ENCODE results near the gene SH3RF3.

Gene SH3RF3

DNA sequence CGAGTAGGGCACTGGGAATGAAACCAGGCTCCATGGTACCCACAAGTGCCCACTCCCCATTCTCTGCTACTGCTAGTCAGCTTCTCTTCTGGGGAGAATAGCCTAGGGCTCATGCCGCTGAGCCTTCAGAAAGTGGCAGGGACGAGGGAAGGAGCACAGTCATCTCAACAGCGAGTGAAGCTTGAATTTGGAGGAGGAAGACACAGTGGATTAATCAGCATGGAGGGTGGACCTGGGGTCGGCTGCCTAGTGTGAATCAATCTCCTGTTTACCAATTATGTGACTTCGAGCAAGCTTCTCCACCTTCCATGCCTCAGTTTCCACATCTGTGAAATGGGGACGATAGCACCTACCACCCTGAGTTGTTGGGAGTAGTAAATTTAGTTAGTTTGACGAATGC is 327.8 kb downstream of the SH3RF3 start:
- peaks cover 4% of the 10 kb centered on the region for H3K27me3 Mint-ChIP-seq (ENCODE audit: low read depth, poor library complexity)
- H3K9me3 Mint-ChIP-seq: no peaks in the 10 kb centered on the region
- TF ChIP-seq CTCF (IDR thresholded peaks at IDR 0.05): no peak
- H3K27ac Mint-ChIP-seq: no peak overlapping the region
- H3K36me3 Mint-ChIP-seq (ENCODE audit: low read depth): peaks cover 7% of the 10 kb centered on the region
- peaks cover 38% of the 10 kb centered on the region for H3K4me1 Mint-ChIP-seq
- no peak overlapping the region for H3K4me3 Mint-ChIP-seq
- DNase-seq: no peak

DNA sequence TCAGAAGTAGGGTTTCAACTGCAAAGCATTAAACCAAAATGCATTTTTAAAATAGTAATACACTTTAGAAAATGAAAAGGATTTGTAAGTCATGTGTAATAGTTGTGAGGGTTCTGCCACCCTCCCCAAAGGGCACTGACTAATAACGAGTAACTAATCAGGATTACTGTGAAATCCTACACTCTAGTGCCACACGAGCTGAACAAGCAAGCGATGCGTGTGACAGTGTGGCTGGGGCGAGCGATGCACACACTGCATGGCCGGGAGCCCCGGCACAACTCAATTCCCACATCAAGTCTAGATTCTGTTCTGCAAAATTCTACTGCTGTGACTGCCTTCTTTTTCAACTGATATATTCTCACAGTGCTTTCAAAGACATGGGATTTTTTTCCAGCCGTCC is 328.4 kb downstream of the SH3RF3 start:
- Mint-ChIP-seq H3K27ac (peak overlapping the region; percentile 82), H3K4me1 (peaks cover 32% of the 10 kb centered on the region), H3K36me3 (ENCODE audit: low read depth) (peaks cover 7% of the 10 kb centered on the region), H3K27me3 (ENCODE audit: low read depth, poor library complexity) (peaks cover 4% of the 10 kb centered on the region), H3K4me3 (peak overlapping the region; percentile 7), H3K9me3 (no peaks in the 10 kb centered on the region)
- peak; percentile 35 for DNase-seq
- no peak for TF ChIP-seq CTCF (IDR thresholded peaks at IDR 0.05)

DNA sequence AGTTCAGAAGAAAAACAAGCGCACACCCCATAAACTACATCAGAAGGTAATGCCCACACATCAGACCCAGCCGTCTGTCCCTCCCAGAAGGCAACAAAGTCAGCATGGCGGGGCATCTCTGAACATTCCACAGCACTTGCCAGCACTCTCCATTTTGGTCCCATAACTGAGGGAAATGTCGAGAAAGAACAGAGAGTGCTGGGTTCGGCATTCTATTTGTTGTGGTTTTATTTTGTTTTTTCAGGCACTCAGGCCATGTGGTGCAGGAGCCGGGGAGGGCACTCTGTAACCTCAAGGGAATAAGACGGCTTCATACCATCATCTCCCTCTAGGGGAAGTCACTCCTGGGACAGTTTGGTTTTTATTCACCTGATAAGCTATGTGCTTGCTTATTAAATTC is 328.8 kb downstream of the SH3RF3 start:
- H3K27ac Mint-ChIP-seq: peak overlapping the region; percentile 82
- peaks cover 31% of the 10 kb centered on the region for H3K4me1 Mint-ChIP-seq
- peaks cover 4% of the 10 kb centered on the region for H3K27me3 Mint-ChIP-seq (ENCODE audit: low read depth, poor library complexity)
- no peak for DNase-seq
- peak overlapping the region; percentile 7 for H3K4me3 Mint-ChIP-seq
- peaks cover 7% of the 10 kb centered on the region for H3K36me3 Mint-ChIP-seq (ENCODE audit: low read depth)
- TF ChIP-seq CTCF (IDR thresholded peaks at IDR 0.05): peak; percentile 23
- no peaks in the 10 kb centered on the region for H3K9me3 Mint-ChIP-seq

DNA sequence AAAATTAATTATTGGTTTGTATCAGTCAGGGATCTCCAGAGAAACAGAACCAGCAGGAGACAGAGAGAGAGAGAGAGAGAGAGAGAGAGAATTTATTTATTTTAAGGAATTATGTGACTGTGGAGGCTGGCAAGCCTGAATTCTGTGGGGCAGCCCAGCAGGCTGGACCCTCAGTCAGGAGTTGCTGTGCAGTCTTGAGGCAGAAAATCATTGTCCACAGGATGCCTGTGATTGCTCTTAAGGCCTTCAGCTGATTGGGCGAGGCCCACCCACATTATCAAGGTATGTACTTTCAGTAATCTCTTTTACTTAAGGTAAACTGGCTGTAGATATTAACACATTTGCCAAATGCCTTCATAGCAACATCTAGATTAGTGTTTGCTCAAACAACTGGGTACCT is 329.5 kb downstream of the SH3RF3 start:
- no peak for TF ChIP-seq CTCF (IDR thresholded peaks at IDR 0.05)
- H3K36me3 Mint-ChIP-seq (ENCODE audit: low read depth): peaks cover 7% of the 10 kb centered on the region
- H3K4me1 Mint-ChIP-seq: peaks cover 32% of the 10 kb centered on the region
- H3K4me3 Mint-ChIP-seq: no peak overlapping the region
- DNase-seq: no peak
- no peak overlapping the region for H3K27ac Mint-ChIP-seq
- peaks cover 4% of the 10 kb centered on the region for H3K27me3 Mint-ChIP-seq (ENCODE audit: low read depth, poor library complexity)
- no peaks in the 10 kb centered on the region for H3K9me3 Mint-ChIP-seq

DNA sequence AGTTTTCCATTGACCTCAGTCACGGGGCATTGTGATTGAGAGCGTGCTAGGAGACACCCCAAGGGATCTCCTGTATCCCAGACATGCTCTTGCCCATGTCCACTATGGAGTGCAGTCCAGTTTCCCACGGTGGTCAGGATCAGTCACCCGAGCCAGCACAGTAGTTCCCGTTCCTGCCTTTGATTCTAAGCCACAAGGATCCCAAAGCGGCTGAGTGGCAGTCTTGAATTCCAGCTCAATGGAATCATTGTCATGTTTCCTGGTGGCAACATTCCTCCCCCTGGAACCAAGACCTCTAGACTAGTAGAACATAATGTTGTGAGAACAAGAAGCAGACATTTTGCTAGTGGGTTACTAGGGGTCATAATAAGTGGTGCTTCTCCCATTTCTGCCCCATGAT is 330.5 kb downstream of the SH3RF3 start:
- Mint-ChIP-seq H3K27ac (no peak overlapping the region), H3K9me3 (no peaks in the 10 kb centered on the region), H3K36me3 (ENCODE audit: low read depth) (peaks cover 7% of the 10 kb centered on the region), H3K4me1 (peaks cover 30% of the 10 kb centered on the region), H3K4me3 (no peak overlapping the region), H3K27me3 (ENCODE audit: low read depth, poor library complexity) (peaks cover 4% of the 10 kb centered on the region)
- DNase-seq: no peak
- TF ChIP-seq CTCF (IDR thresholded peaks at IDR 0.05): no peak

DNA sequence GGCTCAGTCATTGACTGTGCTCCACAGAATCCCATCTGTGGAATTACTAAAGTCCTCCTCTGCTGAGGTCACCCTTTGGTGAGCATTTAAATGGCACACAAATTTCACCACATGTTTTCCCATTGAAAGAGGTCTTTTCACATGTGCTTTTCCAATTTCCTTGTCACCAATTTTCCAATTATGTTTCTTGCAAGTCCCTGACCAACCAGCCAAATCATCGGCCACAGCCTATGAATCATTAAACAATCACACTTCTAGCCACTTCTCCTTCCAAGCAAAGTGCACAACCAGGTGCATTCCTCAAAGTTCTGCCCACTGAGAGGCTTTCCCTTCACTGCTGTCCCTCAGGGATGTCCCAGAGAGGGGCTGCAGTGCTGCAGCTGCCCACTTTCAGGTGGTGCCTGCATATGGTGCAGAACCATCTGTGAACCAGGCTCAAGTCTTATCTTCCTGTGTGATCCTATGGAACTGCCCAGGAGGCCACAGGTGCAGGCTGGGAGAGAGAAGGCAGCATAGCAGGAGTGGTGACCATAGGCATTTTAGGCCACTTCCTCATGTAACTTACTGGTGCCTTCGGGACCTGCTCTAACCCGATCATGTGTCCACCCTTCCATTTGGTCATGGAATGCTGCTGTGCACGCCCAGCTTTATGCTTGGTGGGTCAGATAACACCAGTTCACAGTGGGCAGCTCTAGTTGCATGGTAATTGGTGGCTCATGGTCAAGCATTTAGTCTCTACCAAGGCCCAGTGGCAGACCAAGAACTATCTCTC is 331.7 kb downstream of the SH3RF3 start:
- H3K27me3 Mint-ChIP-seq (ENCODE audit: low read depth, poor library complexity): peaks cover 4% of the 10 kb centered on the region
- no peaks in the 10 kb centered on the region for H3K9me3 Mint-ChIP-seq
- no peak overlapping the region for H3K27ac Mint-ChIP-seq
- no peak for DNase-seq
- peaks cover 12% of the 10 kb centered on the region for H3K36me3 Mint-ChIP-seq (ENCODE audit: low read depth)
- no peak for TF ChIP-seq CTCF (IDR thresholded peaks at IDR 0.05)
- peaks cover 30% of the 10 kb centered on the region for H3K4me1 Mint-ChIP-seq
- no peak overlapping the region for H3K4me3 Mint-ChIP-seq
